GM18868 (cell line): ENCODE results near the gene DLGAP1.

Experiments used
- ATAC-seq: cut with Tn5 transposase; IDR thresholded peaks from one replicate; pipeline ENCODE4 v1.9.1; 2021; ENCODE audit warnings: mild to moderate bottlenecking, moderate library complexity; ENCODE audit not compliant: unreplicated experiment

Gene DLGAP1

GRCh38 chr18:3873698-3874097 is 581.4 kb downstream of the DLGAP1 start:
- no peak for ATAC-seq

GRCh38 chr18:3873211-3873610 is 581.9 kb downstream of the DLGAP1 start:
- no peak for ATAC-seq

- ATAC-seq: no peak
Measured at GRCh38 chr18:3872641-3873040, 582.5 kb downstream of the DLGAP1 start.

GRCh38 chr18:3871687-3872086 is 583.4 kb downstream of the DLGAP1 start:
- ATAC-seq: no peak

- ATAC-seq: no peak
Measured at GRCh38 chr18:3870914-3871313, 584.2 kb downstream of the DLGAP1 start.

GRCh38 chr18:3869848-3870247 is 585.3 kb downstream of the DLGAP1 start:
- no peak for ATAC-seq

- no peak for ATAC-seq
Measured at GRCh38 chr18:3867864-3868311, 587.2 kb downstream of the DLGAP1 start.

GRCh38 chr18:3867236-3867635 is 587.9 kb downstream of the DLGAP1 start:
- ATAC-seq: no peak

- ATAC-seq: no peak
Measured at GRCh38 chr18:3864669-3865298, 590.3 kb downstream of the DLGAP1 start.

GRCh38 chr18:3863593-3863992 is 591.5 kb downstream of the DLGAP1 start:
- no peak for ATAC-seq

GRCh38 chr18:3863006-3863405 is 592.1 kb downstream of the DLGAP1 start:
- no peak for ATAC-seq

- ATAC-seq: no peak
Measured at GRCh38 chr18:3861495-3861894, 593.6 kb downstream of the DLGAP1 start.

- ATAC-seq: no peak
Measured at GRCh38 chr18:3857544-3857943, 597.6 kb downstream of the DLGAP1 start.

GRCh38 chr18:3855966-3856365 is 599.1 kb downstream of the DLGAP1 start:
- no peak for ATAC-seq

- no peak for ATAC-seq
Measured at GRCh38 chr18:3852321-3852720, 602.8 kb downstream of the DLGAP1 start.

- ATAC-seq: no peak
Measured at GRCh38 chr18:3851159-3851558, 603.9 kb downstream of the DLGAP1 start.

- ATAC-seq: no peak
Measured at GRCh38 chr18:3848316-3848715, 606.8 kb downstream of the DLGAP1 start.

GRCh38 chr18:3845161-3845560 is 609.9 kb downstream of the DLGAP1 start:
- no peak for ATAC-seq

- no peak for ATAC-seq
Measured at GRCh38 chr18:3842844-3843243, 612.3 kb downstream of the DLGAP1 start.

GRCh38 chr18:3840766-3841165 is 614.3 kb downstream of the DLGAP1 start:
- ATAC-seq: no peak

GRCh38 chr18:3839581-3839981 is 615.5 kb downstream of the DLGAP1 start:
- no peak for ATAC-seq

- no peak for ATAC-seq
Measured at GRCh38 chr18:3836483-3837335, 618.4 kb downstream of the DLGAP1 start.
